ENCODE results near the gene ATP2A1.

Gene ATP2A1

DNA sequence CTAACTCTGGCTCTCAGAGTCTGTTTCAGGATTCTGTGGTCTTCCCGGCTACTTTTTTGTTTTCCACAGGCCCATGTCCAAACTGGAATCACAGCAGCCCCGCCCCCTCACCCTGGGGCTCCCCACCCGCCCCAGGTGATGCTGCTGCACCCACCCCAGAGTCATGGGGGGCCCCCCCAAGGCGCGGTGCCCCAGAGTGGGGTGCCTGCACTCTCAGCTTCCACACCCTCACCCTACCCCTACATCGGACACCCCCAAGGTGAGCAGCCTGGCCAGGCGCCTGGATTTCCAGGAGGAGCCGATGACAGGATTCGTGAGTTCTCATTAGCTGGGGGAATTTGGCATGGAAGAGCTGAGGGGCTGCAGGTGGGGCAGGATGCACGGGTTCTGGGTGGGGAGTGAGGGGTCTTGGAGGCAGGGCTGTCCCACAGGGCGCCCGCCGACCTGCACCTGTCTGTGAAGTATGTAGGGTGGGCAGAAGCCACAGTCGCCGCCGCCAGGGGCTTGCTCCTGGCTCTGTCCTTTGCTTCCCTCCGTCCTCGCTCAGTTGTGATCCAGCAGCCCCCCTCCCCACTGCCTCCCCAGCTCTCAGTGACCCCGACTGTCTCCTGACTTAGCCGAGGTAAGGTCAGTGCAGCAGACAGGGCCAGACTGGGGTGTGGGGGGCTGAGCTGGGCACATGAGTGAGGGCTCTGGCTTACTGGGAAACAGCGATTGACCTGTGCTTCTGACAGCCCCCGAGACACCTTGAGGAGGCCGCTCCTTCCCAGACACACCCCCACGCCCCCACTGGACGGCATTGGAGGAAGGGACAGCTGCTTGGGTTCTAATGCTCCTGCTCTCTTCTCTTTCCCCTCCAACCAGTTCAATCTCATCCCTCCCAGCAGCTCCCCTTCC lies 42.2 kb upstream of the ATP2A1 start:
- no peak for DNase-seq (ENCODE audit: low read depth)
- TF ChIP-seq MYC (IDR thresholded peaks at IDR 0.05; ENCODE audit: low read depth, low read length) (no peak), POLR2A (IDR thresholded peaks at IDR 0.05; ENCODE audit: extremely low read depth, insufficient read length) (no peak), CTCF (IDR thresholded peaks at IDR 0.05; ENCODE audit: low read depth, low read length) (no peak), MAX (IDR thresholded peaks at IDR 0.05; ENCODE audit: low read depth, low read length) (no peak)
- H3K4me3 ChIP-seq (ENCODE audit: low read depth, low read length) = no peak overlapping the region

DNA sequence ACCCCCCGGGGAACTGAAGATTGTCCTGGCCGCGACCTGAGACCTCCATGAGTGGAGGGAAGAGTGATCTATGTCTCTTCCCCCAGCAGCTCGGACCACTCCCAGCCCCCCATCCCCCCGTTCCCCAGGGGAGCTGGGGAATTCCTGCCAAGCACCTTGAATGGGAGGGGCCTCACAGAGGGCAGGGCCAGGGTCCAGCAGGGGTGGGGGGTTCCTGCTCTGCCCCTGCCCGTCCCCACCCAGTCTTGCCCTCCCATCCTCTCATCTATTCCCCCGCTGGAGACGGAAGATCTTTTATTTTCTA lies 41.6 kb upstream of the ATP2A1 start:
- no peak for TF ChIP-seq CTCF (IDR thresholded peaks at IDR 0.05; ENCODE audit: low read depth, low read length)
- no peak for TF ChIP-seq POLR2A (IDR thresholded peaks at IDR 0.05; ENCODE audit: extremely low read depth, insufficient read length)
- TF ChIP-seq MAX (IDR thresholded peaks at IDR 0.05; ENCODE audit: low read depth, low read length) = no peak
- no peak for TF ChIP-seq MYC (IDR thresholded peaks at IDR 0.05; ENCODE audit: low read depth, low read length)
- H3K4me3 ChIP-seq (ENCODE audit: low read depth, low read length) = no peak overlapping the region
- DNase-seq (ENCODE audit: low read depth) = no peak

DNA sequence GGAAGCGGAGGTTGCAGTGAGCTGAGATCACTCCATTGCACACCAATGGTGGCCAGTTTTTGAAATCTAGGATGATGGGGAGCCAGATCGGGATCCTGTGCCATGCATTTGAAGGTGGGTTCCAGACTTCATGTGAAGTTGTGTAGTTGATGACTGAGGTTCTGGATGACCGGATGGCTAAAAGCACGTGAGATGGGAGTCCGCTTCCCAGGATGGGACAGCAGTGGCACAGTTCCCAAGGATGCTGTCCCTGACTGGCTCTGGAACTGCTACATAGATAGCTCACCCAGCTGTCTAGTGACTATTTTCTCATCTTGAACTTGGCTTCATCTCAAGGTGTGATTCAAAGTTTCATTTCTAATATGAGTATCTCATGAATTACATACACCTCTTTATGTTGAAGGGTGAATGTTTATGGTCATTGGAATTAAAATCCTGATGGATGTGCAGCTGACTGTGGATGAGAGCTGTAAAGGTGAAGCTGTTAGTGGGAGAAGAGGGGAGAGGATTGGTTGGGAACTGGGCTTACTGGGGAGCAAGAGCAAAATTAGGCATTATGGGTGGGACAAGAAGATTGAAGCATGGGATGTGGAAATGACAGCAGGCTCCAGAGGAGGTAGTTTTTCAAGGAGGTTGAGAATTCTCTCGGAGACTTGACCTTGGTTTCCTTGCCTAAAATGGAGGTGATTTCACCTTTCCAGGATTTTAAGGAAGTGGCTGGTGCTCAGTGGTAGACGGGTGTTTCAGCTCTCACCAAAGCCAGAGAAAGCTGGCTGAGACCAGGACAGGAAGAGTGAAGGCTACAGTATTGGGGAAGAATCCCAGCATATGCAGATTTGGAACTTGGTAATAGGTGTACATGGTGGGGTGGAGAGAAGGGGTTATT lies 40.4 kb upstream of the ATP2A1 start:
- DNase-seq (ENCODE audit: low read depth) = no peak
- TF ChIP-seq MYC (IDR thresholded peaks at IDR 0.05; ENCODE audit: low read depth, low read length) = no peak
- no peak overlapping the region for H3K4me3 ChIP-seq (ENCODE audit: low read depth, low read length)

DNA sequence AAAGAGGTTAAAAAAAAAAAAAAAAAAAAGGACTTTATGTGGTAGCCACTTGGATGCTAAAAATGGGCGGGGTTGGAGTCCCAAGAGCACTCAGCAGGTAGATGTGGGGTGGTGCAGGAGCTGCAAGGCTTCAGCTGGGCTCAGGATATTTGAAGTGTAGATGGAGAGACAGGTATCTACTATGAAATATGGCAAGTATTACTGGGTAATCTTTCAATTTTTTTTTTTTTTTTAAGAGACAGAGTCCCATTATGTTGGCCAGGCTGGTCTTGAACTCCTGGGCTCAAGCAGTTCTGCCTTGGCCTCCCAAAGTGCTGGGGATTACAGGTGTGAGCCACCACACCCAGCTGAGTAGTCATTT lies 39.8 kb upstream of the ATP2A1 start:
- no peak for DNase-seq (ENCODE audit: low read depth)
- TF ChIP-seq MYC (IDR thresholded peaks at IDR 0.05; ENCODE audit: low read depth, low read length) = no peak
- no peak for TF ChIP-seq CTCF (IDR thresholded peaks at IDR 0.05; ENCODE audit: low read depth, low read length)
- no peak overlapping the region for H3K4me3 ChIP-seq (ENCODE audit: low read depth, low read length)

- no peak overlapping the region for H3K4me3 ChIP-seq (ENCODE audit: low read depth, low read length)
- no peak for TF ChIP-seq MAX (IDR thresholded peaks at IDR 0.05; ENCODE audit: low read depth, low read length)
- no peak for TF ChIP-seq MYC (IDR thresholded peaks at IDR 0.05; ENCODE audit: low read depth, low read length)
- TF ChIP-seq POLR2A (IDR thresholded peaks at IDR 0.05; ENCODE audit: extremely low read depth, insufficient read length) = no peak
- TF ChIP-seq CTCF (IDR thresholded peaks at IDR 0.05; ENCODE audit: low read depth, low read length) = no peak
- DNase-seq (ENCODE audit: low read depth) = no peak
These were observed 39.2 kb upstream of the ATP2A1 start for GRCh38 chr16:28839004-28839639.

- DNase-seq (ENCODE audit: low read depth) = peak; percentile 28
- H3K4me3 ChIP-seq (ENCODE audit: low read depth, low read length) = no peak overlapping the region
- TF ChIP-seq MYC (IDR thresholded peaks at IDR 0.05; ENCODE audit: low read depth, low read length) (no peak), CTCF (IDR thresholded peaks at IDR 0.05; ENCODE audit: low read depth, low read length) (no peak), POLR2A (IDR thresholded peaks at IDR 0.05; ENCODE audit: extremely low read depth, insufficient read length) (no peak), MAX (IDR thresholded peaks at IDR 0.05; ENCODE audit: low read depth, low read length) (no peak)
These were observed 38.4 kb upstream of the ATP2A1 start for GRCh38 chr16:28839899-28840298.
